ENCODE measurements around the gene CEACAM19.

DNA sequence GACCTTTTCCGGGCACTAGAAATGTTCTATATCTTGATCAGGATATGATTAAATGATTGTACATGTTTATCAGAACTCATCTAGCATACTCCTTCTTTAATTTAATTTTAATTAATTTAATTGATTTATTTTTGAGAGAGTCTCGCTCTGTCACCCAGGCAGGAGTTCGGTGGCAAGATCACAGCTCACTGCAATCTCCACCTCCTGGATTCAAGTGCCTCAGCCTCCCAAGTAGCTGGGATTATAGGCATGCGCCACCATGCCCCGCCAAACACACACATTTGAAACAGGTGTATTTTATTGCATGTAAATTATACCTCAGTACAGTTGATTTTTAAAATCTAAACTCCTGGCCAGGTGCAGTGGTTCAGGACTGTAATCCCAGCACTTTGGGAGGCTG is 59.8 kb downstream of the CEACAM19 start:
- TF ChIP-seq TAF1 (IDR thresholded peaks at IDR 0.05; ENCODE audit: borderline replicate concordance, low read depth, low read length) = no peak
- TF ChIP-seq POLR2A (IDR thresholded peaks at IDR 0.05; ENCODE audit: low read depth, low read length) = no peak
- no peak for TF ChIP-seq POLR2AphosphoS5 (IDR thresholded peaks at IDR 0.05; ENCODE audit: low read depth, low read length)
